Caco-2 (cell line): Measurements from ENCODE around the gene MAD1L1. TPM values are rescaled to one million over a fixed set of nuclear protein-coding genes. Genes with fewer than 3 reads are reported as not detected.

ENCODE experiments used
- BruUV-seq: library from RNA; stranded (reverse); fragments of 400-500 nt; replicated peaks from 2 replicates; lab custom pipeline; 2021; lab: Mats Ljungman, UMichigan
- CTCF ChIA-PET: fragments of 300-600 bp; sonication (Branson Sonifier 250); formaldehyde crosslinking; loops from one replicate; lab custom pipeline; 2022; ENCODE audit warnings: antibody characterized with exemption; lab: Charles Lee
- POLR2A ChIA-PET: fragments of 300-600 bp; sonication (Branson Sonifier 250); formaldehyde crosslinking; loops from one replicate; lab custom pipeline; 2022; ENCODE audit warnings: antibody characterized with exemption; lab: Charles Lee
- DNase-seq, 2 experiments: peaks; one replicate each; pipeline versions ENCODE4 v3.0.0 to v3.0.0-alpha.2; 2020 to 2022
- H3K27me3 ChIP-seq: replicated peaks from 2 replicates; pipeline ENCODE4 v1.6.0; 2011; ENCODE audit warnings: low read length; ENCODE audit not compliant: control insufficient read depth, insufficient read depth
- H3K36me3 ChIP-seq: 2 replicates; pipeline ENCODE4 v1.5.1; 2011; ENCODE audit warnings: low read length; ENCODE audit not compliant: control insufficient read depth, insufficient read depth
- H3K4me1 ChIP-seq: fragments of 250-450 bp; sonication (Bioruptor Pico); 2 replicates; pipeline ENCODE4 v1.5.1; 2020; ENCODE audit warnings: mild to moderate bottlenecking
- H3K4me3 ChIP-seq: 2 replicates; pipeline ENCODE4 v1.5.1; 2011; ENCODE audit warnings: low read depth, mild to moderate bottlenecking, control low read depth, low read length
- H3K9me3 ChIP-seq: fragments of 250-450 bp; sonication (Bioruptor Pico); 2 replicates; pipeline ENCODE4 v1.5.1; 2020; ENCODE audit warnings: mild to moderate bottlenecking, moderate library complexity
- H3K27ac Mint-ChIP-seq: one replicate; pipeline ENCODE4 v1.8.0; 2022; ENCODE audit warnings: mixed read lengths; ENCODE audit not compliant: unreplicated experiment
- H3K27me3 Mint-ChIP-seq: one replicate; pipeline ENCODE4 v1.8.0; 2022; ENCODE audit warnings: mixed read lengths; ENCODE audit not compliant: insufficient read depth, unreplicated experiment
- H3K36me3 Mint-ChIP-seq: one replicate; pipeline ENCODE4 v1.8.0; 2022; ENCODE audit warnings: mild to moderate bottlenecking, mixed read lengths; ENCODE audit not compliant: insufficient read depth, unreplicated experiment
- H3K4me1 Mint-ChIP-seq: one replicate; pipeline ENCODE4 v1.8.0; 2022; ENCODE audit warnings: low read depth, mixed read lengths; ENCODE audit not compliant: unreplicated experiment
- H3K4me3 Mint-ChIP-seq: one replicate; pipeline ENCODE4 v1.8.0; 2022; ENCODE audit warnings: mild to moderate bottlenecking, moderate library complexity, mixed read lengths; ENCODE audit not compliant: unreplicated experiment
- H3K9me3 Mint-ChIP-seq: one replicate; pipeline ENCODE4 v1.8.0; 2022; ENCODE audit warnings: mixed read lengths; ENCODE audit not compliant: unreplicated experiment
- CTCF ChIP-seq, 2 experiments: fragments of 200-600 bp in 1 of 2; IDR thresholded peaks; 1 replicate in 1 of 2; 2 replicates in 1 of 2; pipeline versions ENCODE4 v1.5.1 to v1.8.0; 2011 to 2022; ENCODE audit warnings: antibody characterized with exemption in 1 of 2, control low read depth in 1 of 2, inconsistent platforms in 1 of 2, low read depth in 1 of 2, low read length in 1 of 2, mild to moderate bottlenecking in 1 of 2, moderate library complexity in 1 of 2; ENCODE audit not compliant: insufficient read depth in 1 of 2, severe bottlenecking in 1 of 2, unreplicated experiment in 1 of 2
- intact Hi-C: fragments of 100-400 bp; cut with micrococcal nuclease; formaldehyde crosslinking; loops from one replicate; pipeline ENCODE4 v1.10.0; 2022; ENCODE audit not compliant: unreplicated experiment
- total RNA-seq: library from RNA; stranded (reverse); gene quantifications from 2 replicates; pipeline ENCODE4 v1.2.3, GENCODE V29; 2022

The MAD1L1 gene
- total RNA-seq, 1 experiment from 2014 or later: 58.6 TPM

GRCh38 chr7:1910081-1910685, 322.6 kb downstream of the MAD1L1 start:
- POLR2A ChIA-PET: no interaction called here
- intact Hi-C loops: no loop called here
- Mint-ChIP-seq H3K4me1 (no peaks in the 10 kb centered on the region), H3K36me3 (peaks cover 12% of the 10 kb centered on the region), H3K4me3 (no peak overlapping the region), H3K9me3 (no peaks in the 10 kb centered on the region), H3K27ac (no peak overlapping the region), H3K27me3 (no peaks in the 10 kb centered on the region)
- TF ChIP-seq CTCF (IDR thresholded peaks at IDR 0.05; ENCODE audit: insufficient read depth in 1 of 2, low read depth in 1 of 2, low read length in 1 of 2, severe bottlenecking in 1 of 2, unreplicated experiment in 1 of 2): no peak
- Histone ChIP-seq H3K9me3 (no peaks in the 10 kb centered on the region), H3K27me3 (no peaks in the 10 kb centered on the region), H3K4me3 (no peak overlapping the region), H3K36me3 (no peaks in the 10 kb centered on the region), H3K4me1 (no peaks in the 10 kb centered on the region)
- CTCF ChIA-PET: no interaction called here
- DNase-seq: no peak
- BruUV-seq: no TSS peak

DNA sequence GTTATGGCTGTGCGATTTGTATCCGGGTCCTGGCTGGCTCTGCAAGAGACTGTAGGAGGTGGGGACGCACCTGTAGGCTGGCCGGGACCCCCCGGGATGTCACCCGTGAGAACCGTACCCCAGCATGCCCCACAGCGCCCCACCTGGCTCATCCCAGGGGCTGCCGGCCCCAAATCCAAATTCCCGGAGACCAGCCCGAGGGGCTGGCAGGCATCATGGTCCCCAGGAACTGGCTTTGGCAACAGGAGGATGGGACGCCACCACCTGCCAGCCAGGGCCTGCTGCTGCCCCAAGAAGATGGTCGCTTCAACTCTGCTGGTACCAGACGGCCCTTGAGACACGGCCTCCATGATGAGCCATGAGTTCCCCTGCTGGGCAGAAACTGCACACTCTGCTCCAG, 323.3 kb downstream of the MAD1L1 start:
- Mint-ChIP-seq H3K4me1 (no peaks in the 10 kb centered on the region), H3K4me3 (no peak overlapping the region), H3K9me3 (no peaks in the 10 kb centered on the region), H3K27ac (no peak overlapping the region), H3K27me3 (no peaks in the 10 kb centered on the region), H3K36me3 (peaks cover 12% of the 10 kb centered on the region)
- Histone ChIP-seq H3K9me3 (no peaks in the 10 kb centered on the region), H3K4me1 (no peaks in the 10 kb centered on the region), H3K4me3 (no peak overlapping the region), H3K36me3 (no peaks in the 10 kb centered on the region), H3K27me3 (no peaks in the 10 kb centered on the region)
- ChIA-PET CTCF (no interaction called here), POLR2A (no interaction called here)
- intact Hi-C loops: no loop called here
- no peak for DNase-seq
- no peak for TF ChIP-seq CTCF (IDR thresholded peaks at IDR 0.05; ENCODE audit: insufficient read depth in 1 of 2, low read depth in 1 of 2, low read length in 1 of 2, severe bottlenecking in 1 of 2, unreplicated experiment in 1 of 2)
- BruUV-seq: no TSS peak

- intact Hi-C loops: no loop called here
- H3K36me3 ChIP-seq: no peaks in the 10 kb centered on the region
- no peak overlapping the region for H3K4me3 ChIP-seq
- no peaks in the 10 kb centered on the region for H3K27me3 ChIP-seq
- Mint-ChIP-seq H3K27me3 (no peaks in the 10 kb centered on the region), H3K9me3 (no peaks in the 10 kb centered on the region), H3K4me1 (no peaks in the 10 kb centered on the region), H3K27ac (no peak overlapping the region), H3K4me3 (no peak overlapping the region), H3K36me3 (peaks cover 12% of the 10 kb centered on the region)
- POLR2A ChIA-PET: no interaction called here
- H3K4me1 ChIP-seq: no peaks in the 10 kb centered on the region
- DNase-seq: no peak
- CTCF ChIA-PET: no interaction called here
- BruUV-seq: no TSS peak
- no peak for TF ChIP-seq CTCF (IDR thresholded peaks at IDR 0.05; ENCODE audit: insufficient read depth in 1 of 2, low read depth in 1 of 2, low read length in 1 of 2, severe bottlenecking in 1 of 2, unreplicated experiment in 1 of 2)
- no peaks in the 10 kb centered on the region for H3K9me3 ChIP-seq
Observed at GRCh38 chr7:1908823-1909420, 323.8 kb downstream of the MAD1L1 start.
